Erythroblast (primary cell): ENCODE measurements around the gene NLN.

Source experiments
- GATA1 ChIP-seq: IDR thresholded peaks from 2 replicates; pipeline ENCODE4 v1.6.1; 2011; ENCODE audit warnings: low read depth, mild to moderate bottlenecking, control low read depth, low read length, moderate library complexity
- POLR2A ChIP-seq: IDR thresholded peaks from 2 replicates; pipeline ENCODE4 v1.6.1; 2011; ENCODE audit warnings: mild to moderate bottlenecking, low read length

GRCh38 chr5:65734921-65735320 lies 12.9 kb downstream of the NLN start:
- TF ChIP-seq POLR2A (no peak), GATA1 (no peak)
